Retinal pigment epithelial cell (primary cell): ENCODE measurements around the gene CRKL.
"Not testable (repeated sequence)": the region's sequence is repeated elsewhere in the genome, so short reads cannot be mapped to it uniquely, and the experiment has no call there.

Experiments
- DNase-seq: peaks from one replicate; pipeline ENCODE4 v3.0.0-alpha.2; 2010; ENCODE audit warnings: low read depth
- H3K4me3 ChIP-seq: 2 replicates; pipeline ENCODE4 v1.5.1; 2011; ENCODE audit warnings: mild to moderate bottlenecking, low read length, control low read depth, moderate library complexity
- CTCF ChIP-seq: conservative IDR thresholded peaks from 2 replicates; pipeline ENCODE4 v1.5.1; 2011; ENCODE audit warnings: low read depth, low read length, control low read depth, inconsistent platforms

CRKL gene

GRCh38 chr22:20927940-20928572, 10.8 kb downstream of the CRKL start:
- DNase-seq = no peak
- TF ChIP-seq CTCF = no peak
- H3K4me3 ChIP-seq = no peak overlapping the region

GRCh38 chr22:20928573-20928967, 11.4 kb downstream of the CRKL start:
- H3K4me3 ChIP-seq = no peak overlapping the region
- no peak for DNase-seq
- TF ChIP-seq CTCF = no peak

GRCh38 chr22:20930004-20930403, 12.8 kb downstream of the CRKL start:
- DNase-seq = no peak
- TF ChIP-seq CTCF = no peak
- no peak overlapping the region for H3K4me3 ChIP-seq

GRCh38 chr22:20930435-20930834, 13.2 kb downstream of the CRKL start:
- not testable (repeated sequence) for DNase-seq, H3K4me3 ChIP-seq

- no peak overlapping the region for H3K4me3 ChIP-seq
- no peak for TF ChIP-seq CTCF
- no peak for DNase-seq
Measured at GRCh38 chr22:20931126-20931654, 14.0 kb downstream of the CRKL start.

GRCh38 chr22:20933910-20934309, 16.7 kb downstream of the CRKL start:
- no peak for TF ChIP-seq CTCF
- DNase-seq = no peak
- H3K4me3 ChIP-seq = no peak overlapping the region

GRCh38 chr22:20935049-20935448, 17.8 kb downstream of the CRKL start:
- not testable (repeated sequence) for DNase-seq, H3K4me3 ChIP-seq

- H3K4me3 ChIP-seq, DNase-seq: not testable (repeated sequence)
Measured at GRCh38 chr22:20935780-20936539, 18.8 kb downstream of the CRKL start.
